DMS114 treated with DMSO at 0.1 percent for 48 hours (cell line): ENCODE data around the gene TMEM183A.

Experiments used
- DNase-seq: peaks from one replicate; lab custom pipeline; 2025; ENCODE audit not compliant: unreplicated experiment; lab: John Stamatoyannopoulos, UW

The TMEM183A gene

DNA sequence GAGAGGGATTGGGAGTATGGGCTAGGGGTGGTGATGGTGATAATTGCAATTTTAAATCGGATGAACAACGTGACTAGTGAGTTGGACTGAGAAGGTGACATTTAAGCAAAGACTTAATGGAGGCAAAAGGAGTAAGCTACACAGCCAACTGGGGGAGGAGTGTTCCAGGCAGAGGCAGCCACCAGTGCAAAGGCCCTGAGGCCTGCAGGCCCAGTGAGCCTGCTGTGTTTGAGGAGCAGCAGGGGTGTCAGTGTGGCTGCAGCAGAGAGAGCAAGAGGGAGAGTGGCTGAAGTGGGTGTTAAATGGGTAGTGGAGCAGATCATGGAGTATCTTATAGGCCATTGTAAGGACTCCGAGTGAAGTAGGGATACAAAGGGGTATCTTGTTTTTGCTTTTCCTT lies 59.8 kb downstream of the TMEM183A start:
- DNase-seq, result no peak

DNA sequence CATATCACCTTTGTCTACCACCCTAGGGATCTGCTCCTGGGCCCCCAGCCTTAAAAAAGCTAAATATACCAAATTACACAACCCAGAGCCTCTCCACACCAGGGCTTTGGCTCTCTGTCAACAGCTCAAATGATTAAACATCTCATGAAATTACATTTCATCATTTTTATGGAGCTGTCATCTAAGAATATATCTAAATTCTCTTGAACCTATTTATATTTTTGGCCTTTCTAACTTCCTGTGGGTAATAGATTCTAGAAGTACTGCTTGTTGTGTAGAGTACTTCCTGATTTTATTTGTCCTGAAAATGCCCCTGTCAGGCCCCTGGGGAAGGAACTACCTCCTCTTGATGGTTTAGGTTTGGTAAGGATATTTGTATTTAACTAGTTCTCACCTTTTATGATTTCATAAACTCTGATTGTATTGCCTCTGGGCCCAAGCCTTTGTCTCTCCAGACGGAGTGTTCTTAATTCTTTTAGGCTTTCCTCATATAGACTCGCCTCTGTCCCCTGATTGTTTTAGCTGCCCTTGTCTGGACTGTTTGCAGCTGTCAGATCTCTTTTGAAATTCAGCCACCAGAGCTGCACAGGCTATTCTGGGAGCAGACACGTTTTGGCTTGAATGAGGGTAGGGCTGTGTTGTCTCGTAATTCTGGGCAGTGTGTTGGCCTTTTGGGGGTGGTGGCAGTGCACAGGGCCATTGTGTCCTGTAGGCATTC lies 62.0 kb downstream of the TMEM183A start:
- DNase-seq, result no peak

DNA sequence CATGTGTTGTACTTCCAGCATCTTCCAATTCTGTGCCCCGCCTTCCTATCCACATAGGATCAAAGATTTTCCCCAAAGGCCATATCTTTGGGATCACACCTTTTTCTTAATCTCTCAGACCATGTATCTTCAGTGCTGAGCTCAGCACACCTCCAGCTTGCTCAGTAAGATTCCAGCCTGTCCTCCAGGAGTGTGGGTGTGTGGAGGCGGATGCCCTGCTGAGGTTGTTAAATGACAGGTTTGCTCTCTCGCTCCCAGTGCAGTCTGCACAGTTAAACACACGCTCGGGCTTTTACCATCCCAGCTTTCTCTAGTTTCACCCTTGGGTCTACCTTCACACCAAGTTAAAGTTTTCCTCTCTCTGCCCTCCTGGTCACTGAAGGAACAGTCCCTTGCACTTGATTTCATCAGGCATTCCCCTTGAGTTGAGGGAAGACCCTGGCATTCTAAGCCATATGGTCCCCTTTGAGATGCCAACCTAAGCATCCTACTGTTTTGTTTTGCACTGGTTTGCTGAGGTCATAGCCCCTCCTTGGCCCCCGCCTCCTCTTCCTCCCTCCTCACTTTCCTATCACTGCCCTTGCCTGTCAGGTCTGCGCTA lies 64.9 kb downstream of the TMEM183A start:
- DNase-seq, result no peak

DNA sequence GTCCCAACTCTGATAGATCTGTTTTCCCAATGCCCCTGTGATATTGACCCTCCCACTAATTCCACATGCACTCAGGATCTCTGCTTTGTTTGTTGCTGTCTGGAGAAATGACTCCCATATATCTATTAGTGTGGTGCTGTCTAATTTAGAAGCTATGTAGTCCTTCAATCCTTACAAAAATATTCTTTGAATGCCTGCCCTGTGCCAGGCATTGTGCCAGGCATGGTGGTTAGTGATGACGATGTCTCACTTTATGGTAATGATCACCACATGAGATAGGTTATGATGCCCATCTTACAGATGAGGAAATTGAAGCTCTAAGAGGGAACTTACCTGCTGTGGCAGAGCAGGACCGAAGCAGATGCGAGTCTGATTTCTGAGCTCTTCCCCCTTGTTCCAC lies 65.7 kb downstream of the TMEM183A start:
- no peak for DNase-seq

DNA sequence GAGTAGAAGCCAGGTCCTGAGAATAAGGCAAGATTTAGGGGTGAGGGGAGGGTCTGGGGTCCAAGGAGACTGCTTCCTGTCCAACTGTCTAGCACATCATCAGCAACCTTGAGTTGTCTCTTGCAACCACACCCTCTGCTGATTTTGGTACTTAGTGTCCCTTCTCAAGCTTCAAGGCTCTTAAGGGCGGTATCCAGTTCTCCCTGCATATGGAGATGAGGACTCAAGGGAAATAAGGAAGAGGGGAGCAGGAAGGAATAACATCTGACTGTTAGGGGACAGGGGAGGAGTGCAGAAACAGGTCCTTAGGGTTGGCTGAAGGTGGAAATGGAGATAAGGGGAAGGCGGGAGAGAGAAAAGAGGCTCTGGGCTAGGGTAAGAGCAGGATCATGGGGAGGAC lies 66.3 kb downstream of the TMEM183A start:
- no peak for DNase-seq
